ENCODE results near the gene MLANA.

MLANA gene

GRCh38 chr9:5950261-5950660 is 59.6 kb downstream of the MLANA start:
- Histone ChIP-seq H3K27ac (no peak overlapping the region; the same call in 1 of the 2 replicates), H3K4me3 (no peak overlapping the region), H4K20me1 (no peaks in the 10 kb centered on the region), H3K4me1 (peaks cover 22% of the 10 kb centered on the region), H3K27me3 (no peaks in the 10 kb centered on the region), H3K4me2 (no peak overlapping the region), H3K36me3 (no peaks in the 10 kb centered on the region), H3K9ac (no peak overlapping the region), H3K9me3 (no peaks in the 10 kb centered on the region)
- TF ChIP-seq Cebpa-rat (IDR thresholded peaks at IDR 0.05) = no peak

GRCh38 chr9:5951686-5952211 is 61.1 kb downstream of the MLANA start:
- Histone ChIP-seq H3K4me3 (no peak overlapping the region), H3K9ac (no peak overlapping the region), H3K36me3 (no peaks in the 10 kb centered on the region), H3K27me3 (no peaks in the 10 kb centered on the region), H3K27ac (no peak overlapping the region), H3K9me3 (no peaks in the 10 kb centered on the region), H3K4me1 (peaks cover 22% of the 10 kb centered on the region), H3K4me2 (no peak overlapping the region), H4K20me1 (no peaks in the 10 kb centered on the region)
- no peak for TF ChIP-seq Cebpa-rat (IDR thresholded peaks at IDR 0.05)

GRCh38 chr9:5953743-5954707 is 63.3 kb downstream of the MLANA start:
- Histone ChIP-seq H4K20me1 (no peaks in the 10 kb centered on the region), H3K4me3 (no peak overlapping the region), H3K4me2 (no peak overlapping the region), H3K27me3 (no peaks in the 10 kb centered on the region), H3K9ac (no peak overlapping the region), H3K27ac (no peak overlapping the region), H3K36me3 (peaks cover 3% of the 10 kb centered on the region; the same call in 1 of the 2 replicates), H3K4me1 (peaks cover 14% of the 10 kb centered on the region), H3K9me3 (no peaks in the 10 kb centered on the region)
- no peak for TF ChIP-seq Cebpa-rat (IDR thresholded peaks at IDR 0.05)

GRCh38 chr9:5957166-5957565 is 66.5 kb downstream of the MLANA start:
- H3K27ac ChIP-seq = no peak overlapping the region
- H4K20me1 ChIP-seq = no peaks in the 10 kb centered on the region

GRCh38 chr9:5958273-5958672 is 67.6 kb downstream of the MLANA start:
- Histone ChIP-seq H3K4me2 (no peak overlapping the region), H3K9ac (no peak overlapping the region), H3K27me3 (no peaks in the 10 kb centered on the region), H4K20me1 (no peaks in the 10 kb centered on the region), H3K36me3 (peaks cover 3% of the 10 kb centered on the region; the same call in 1 of the 2 replicates), H3K27ac (no peak overlapping the region), H3K4me1 (no peaks in the 10 kb centered on the region), H3K9me3 (no peaks in the 10 kb centered on the region), H3K4me3 (no peak overlapping the region)
- TF ChIP-seq Cebpa-rat (IDR thresholded peaks at IDR 0.05) = no peak

More at GRCh38 chr9:5957166-5957565, 66.5 kb downstream of the MLANA start:
- Histone ChIP-seq H3K36me3 (peaks cover 3% of the 10 kb centered on the region; the same call in 1 of the 2 replicates), H3K4me2 (no peak overlapping the region), H3K27me3 (no peaks in the 10 kb centered on the region), H3K4me3 (no peak overlapping the region), H3K9me3 (no peaks in the 10 kb centered on the region), H3K9ac (no peak overlapping the region), H3K4me1 (no peaks in the 10 kb centered on the region)
- TF ChIP-seq Cebpa-rat (IDR thresholded peaks at IDR 0.05) = no peak

Measured in BLaER1 (cell line).